Measurements from ENCODE around the gene RNF115. TPM values are rescaled to one million over a fixed set of nuclear protein-coding genes. Genes with fewer than 3 reads are reported as not detected.

RNF115 gene
- total RNA-seq, 4 donors from 2014 or later = 7.0 to 12.8 (median 9.3) TPM

- no peak overlapping the region for H3K4me3 ChIP-seq (ENCODE audit: low read depth, poor library complexity, severe bottlenecking)
- whole genome bisulfite sequencing, 2 donors = 95 to 98% methylated on average over 7 of the region's 7 CpGs
- TF ChIP-seq POLR2A (IDR thresholded peaks at IDR 0.05) (no peak), CTCF (IDR thresholded peaks at IDR 0.05) (no peak)
- intact Hi-C loops (cut with DNase I; ENCODE audit: low total_unique reads) = no loop called here
- DNase-seq (ENCODE audit: low spot score in 2 of 2) = no peak
These were observed 17.1 kb downstream of the RNF115 start for GRCh38 chr1:145806844-145807243.

DNA sequence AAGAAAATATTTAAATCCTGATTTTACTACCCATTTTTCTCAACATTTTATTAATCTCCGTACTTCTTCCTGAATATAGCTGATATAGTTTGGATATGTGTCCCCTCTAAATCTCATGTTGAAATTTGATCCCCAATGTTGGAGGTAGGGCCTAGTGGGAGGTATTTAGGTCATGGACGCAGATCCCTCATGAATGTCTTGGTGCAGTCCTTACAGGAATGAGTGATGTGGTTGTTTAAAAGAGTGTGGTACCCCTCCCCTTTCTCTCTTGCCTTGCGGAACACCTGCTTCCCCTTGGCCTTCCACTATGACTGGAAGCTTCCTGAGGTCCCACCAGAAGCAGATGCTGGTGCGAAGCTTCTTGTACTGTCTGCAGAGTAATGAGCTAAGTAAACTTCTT, 17.5 kb downstream of the RNF115 start:
- TF ChIP-seq CTCF (IDR thresholded peaks at IDR 0.05) (no peak), POLR2A (IDR thresholded peaks at IDR 0.05) (no peak)
- intact Hi-C loops (cut with DNase I; ENCODE audit: low total_unique reads) = no loop called here
- 96 to 99% methylated on average over 4 of the region's 4 CpGs for WGBS, 2 donors
- no peak for DNase-seq (ENCODE audit: low spot score in 2 of 2)
- H3K4me3 ChIP-seq (ENCODE audit: low read depth, poor library complexity, severe bottlenecking) = no peak overlapping the region

DNA sequence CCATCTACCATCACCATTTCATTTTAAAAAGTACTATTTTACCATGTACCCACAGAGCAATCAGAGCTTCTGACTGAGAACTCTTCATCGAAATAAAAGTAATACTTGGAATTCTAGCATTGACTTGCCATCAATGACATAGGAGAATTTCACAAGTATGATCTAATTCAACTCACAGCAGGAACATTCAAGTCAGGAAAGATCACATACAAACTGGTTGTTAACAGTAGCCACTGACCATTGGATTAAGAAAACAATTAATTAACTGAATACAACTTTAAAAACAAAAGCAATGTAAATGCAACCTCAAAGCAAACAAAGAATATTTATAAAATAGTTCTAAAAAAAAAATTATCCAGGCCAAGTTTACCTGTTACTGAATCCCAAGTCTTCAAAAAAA, 18.8 kb downstream of the RNF115 start:
- WGBS, 2 donors = 66 to 80% methylated on average over 1 of the region's 1 CpG
- no peak overlapping the region for H3K4me3 ChIP-seq (ENCODE audit: low read depth, poor library complexity, severe bottlenecking)
- TF ChIP-seq POLR2A (IDR thresholded peaks at IDR 0.05) (no peak), CTCF (IDR thresholded peaks at IDR 0.05) (no peak)
- DNase-seq (ENCODE audit: low spot score in 2 of 2) = no peak
- intact Hi-C loops (cut with DNase I; ENCODE audit: low total_unique reads) = no loop called here

- intact Hi-C loops (cut with DNase I; ENCODE audit: low total_unique reads) = no loop called here
- TF ChIP-seq POLR2A (IDR thresholded peaks at IDR 0.05) = no peak
- DNase-seq (ENCODE audit: low spot score in 2 of 2) = no peak
- H3K4me3 ChIP-seq (ENCODE audit: low read depth, poor library complexity, severe bottlenecking) = no peak overlapping the region
- 54 to 57% methylated on average over 3 of the region's 3 CpGs for WGBS, 2 donors
These were observed 19.5 kb downstream of the RNF115 start for GRCh38 chr1:145804235-145805045.

GRCh38 chr1:145799806-145800205, 24.1 kb downstream of the RNF115 start:
- DNase-seq (ENCODE audit: low spot score in 2 of 2) = no peak
- no peak overlapping the region for H3K4me3 ChIP-seq (ENCODE audit: low read depth, poor library complexity, severe bottlenecking)
- intact Hi-C loops (cut with DNase I; ENCODE audit: low total_unique reads) = no loop called here
- TF ChIP-seq CTCF (IDR thresholded peaks at IDR 0.05) (no peak), POLR2A (IDR thresholded peaks at IDR 0.05) (no peak)
- WGBS, 2 donors = 85 to 90% methylated on average over 2 of the region's 2 CpGs

- intact Hi-C loops (cut with DNase I; ENCODE audit: low total_unique reads) = no loop called here
- no peak for DNase-seq (ENCODE audit: low spot score in 2 of 2)
- 0 to 80% methylated on average over 1 of the region's 1 CpG for WGBS, 2 donors
- TF ChIP-seq POLR2A (IDR thresholded peaks at IDR 0.05) (no peak), CTCF (IDR thresholded peaks at IDR 0.05) (no peak)
- H3K4me3 ChIP-seq (ENCODE audit: low read depth, poor library complexity, severe bottlenecking) = no peak overlapping the region
These were observed 27.1 kb downstream of the RNF115 start for GRCh38 chr1:145796753-145797152.

Data from lower leg skin (tissue), 4 donors.